Activated T-helper 1 cell treated with anti-CD3 and anti-CD28 coated beads, Interleukin-12 subunit alpha, Interleukin-12 subunit beta, Interleukin-2, Interleukin-4 antibody, amounts not matched to agents 30 ng/mL and 10 ng/mL and 1 ng/mL, durations not matched to agents 14 hours and 24 hours and 36 hours (primary cell): Measurements from ENCODE around the gene CASZ1. TPM values are rescaled to one million over a fixed set of nuclear protein-coding genes. Genes with fewer than 3 reads are reported as not detected.
A peak's percentile ranks its signal among the peaks of the same experiment; 100 is the strongest.

Experiments
- DNase-seq: peaks from one replicate; pipeline ENCODE4 v3.0.0; 2021; ENCODE audit warnings: low spot score
- H3K27ac Mint-ChIP-seq: one replicate; pipeline ENCODE4 v1.8.0; 2021; ENCODE audit warnings: mild to moderate bottlenecking, mixed read lengths
- H3K27me3 Mint-ChIP-seq: one replicate; pipeline ENCODE4 v1.8.0; 2022; ENCODE audit warnings: mild to moderate bottlenecking, moderate library complexity, mixed read lengths; ENCODE audit not compliant: insufficient read depth
- H3K36me3 Mint-ChIP-seq: one replicate; pipeline ENCODE4 v1.8.0; 2021; ENCODE audit warnings: low read depth, mixed read lengths
- H3K4me1 Mint-ChIP-seq: one replicate; pipeline ENCODE4 v1.8.0; 2021; ENCODE audit warnings: low read depth, mixed read lengths
- H3K4me3 Mint-ChIP-seq: one replicate; pipeline ENCODE4 v1.8.0; 2021; ENCODE audit warnings: mild to moderate bottlenecking, moderate library complexity, mixed read lengths
- H3K9me3 Mint-ChIP-seq: one replicate; pipeline ENCODE4 v1.8.0; 2021; ENCODE audit warnings: mixed read lengths
- intact Hi-C: fragments of 100-400 bp; cut with micrococcal nuclease; formaldehyde crosslinking; loops from one replicate; pipeline ENCODE4 v1.15.1; 2024
- total RNA-seq: library from RNA; stranded (reverse); gene quantifications from 2 replicates; pipeline ENCODE4 v1.2.3, GENCODE V29; 2022

The CASZ1 gene
- total RNA-seq, 1 donor from 2014 or later: 11.7 TPM

DNA sequence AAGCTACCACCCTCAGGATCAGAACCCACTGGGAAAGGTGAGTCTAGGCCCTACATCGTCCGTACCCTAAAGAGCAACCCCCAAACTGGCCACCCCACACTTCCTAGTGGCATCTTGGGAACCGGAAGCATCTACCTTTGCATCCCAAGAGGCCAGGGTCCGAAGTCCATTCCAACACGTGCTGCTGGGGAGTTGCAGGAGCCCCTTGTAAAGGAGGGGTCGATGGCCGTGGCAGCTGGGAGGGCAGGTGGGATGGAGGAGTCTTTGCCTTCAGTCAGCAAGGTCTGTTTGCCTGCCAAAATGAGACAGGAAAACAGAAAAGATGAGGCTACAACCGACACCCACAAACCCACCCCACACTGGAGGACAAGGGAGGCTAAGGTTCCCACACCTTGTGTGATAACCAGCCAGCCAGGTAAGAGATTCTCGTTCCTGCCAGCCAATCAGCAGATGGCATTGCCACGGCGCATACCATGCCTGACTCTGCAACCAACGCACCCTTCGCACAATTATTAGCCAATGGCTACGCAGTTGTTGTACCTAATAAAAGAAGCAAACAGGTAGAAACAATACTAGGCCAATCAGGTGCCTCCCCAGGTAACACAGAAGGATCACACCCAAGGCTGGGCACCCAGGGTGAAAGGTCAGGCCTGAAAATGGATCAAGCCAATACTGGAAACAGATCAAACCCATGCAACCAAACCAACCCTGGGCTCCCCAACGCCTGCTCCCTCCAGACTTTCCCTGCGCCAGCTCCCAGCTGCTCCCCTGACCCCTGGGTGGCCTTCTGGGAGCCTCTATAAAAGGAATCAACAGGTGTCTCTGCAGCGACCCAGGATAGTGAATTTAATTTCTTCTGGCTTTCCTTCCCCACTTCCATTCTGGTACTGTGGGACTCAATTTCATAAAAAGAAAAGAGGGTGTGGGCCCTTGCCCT lies 35.6 kb downstream of the CASZ1 start:
- H3K36me3 Mint-ChIP-seq: no peaks in the 10 kb centered on the region
- H3K27me3 Mint-ChIP-seq: peaks cover 5% of the 10 kb centered on the region
- no peaks in the 10 kb centered on the region for H3K9me3 Mint-ChIP-seq
- no peak overlapping the region for H3K4me3 Mint-ChIP-seq
- DNase-seq: no peak
- H3K27ac Mint-ChIP-seq: no peak overlapping the region
- intact Hi-C loops: no loop called here
- H3K4me1 Mint-ChIP-seq: no peaks in the 10 kb centered on the region

DNA sequence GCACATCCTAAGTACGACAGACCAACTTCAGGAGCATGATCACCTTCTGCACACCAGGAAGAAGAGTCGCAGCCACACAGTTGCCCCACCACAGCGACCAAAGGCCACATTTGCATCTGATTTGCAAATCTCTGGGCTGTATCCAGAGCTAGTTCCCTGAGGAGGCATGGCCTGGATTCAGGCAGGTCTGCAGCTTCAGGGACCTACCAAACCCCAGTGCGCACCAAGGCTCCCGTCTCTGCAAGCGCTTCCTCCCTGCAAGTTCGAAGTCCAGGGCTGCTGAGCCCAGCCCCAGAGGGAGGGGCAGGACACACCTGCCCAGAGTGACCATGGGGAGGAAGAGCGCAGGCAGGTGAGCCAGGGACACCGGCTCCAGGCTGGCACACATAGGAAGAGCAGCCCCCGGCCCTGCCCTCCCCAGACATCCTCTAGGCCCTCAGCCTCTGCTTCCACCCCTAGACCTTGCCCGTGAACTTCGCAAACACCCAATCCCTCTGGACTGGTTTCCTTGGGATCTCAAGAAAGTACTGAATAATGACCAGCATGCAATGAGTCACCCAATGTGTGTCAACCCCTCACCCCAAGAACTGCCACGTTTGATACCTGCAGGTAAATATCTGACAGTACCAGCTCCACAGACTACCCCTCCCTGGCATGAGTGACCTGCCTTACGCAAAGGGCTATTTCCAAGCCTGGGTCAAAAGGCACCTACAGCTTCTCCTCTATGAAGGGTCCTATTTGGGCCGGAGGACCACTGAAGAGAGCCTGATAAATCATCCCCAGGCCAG lies 36.8 kb downstream of the CASZ1 start:
- Mint-ChIP-seq H3K9me3 (no peaks in the 10 kb centered on the region), H3K36me3 (no peaks in the 10 kb centered on the region), H3K4me1 (no peaks in the 10 kb centered on the region), H3K27ac (no peak overlapping the region), H3K27me3 (peaks cover 5% of the 10 kb centered on the region), H3K4me3 (no peak overlapping the region)
- no peak for DNase-seq
- intact Hi-C loops: no loop called here

DNA sequence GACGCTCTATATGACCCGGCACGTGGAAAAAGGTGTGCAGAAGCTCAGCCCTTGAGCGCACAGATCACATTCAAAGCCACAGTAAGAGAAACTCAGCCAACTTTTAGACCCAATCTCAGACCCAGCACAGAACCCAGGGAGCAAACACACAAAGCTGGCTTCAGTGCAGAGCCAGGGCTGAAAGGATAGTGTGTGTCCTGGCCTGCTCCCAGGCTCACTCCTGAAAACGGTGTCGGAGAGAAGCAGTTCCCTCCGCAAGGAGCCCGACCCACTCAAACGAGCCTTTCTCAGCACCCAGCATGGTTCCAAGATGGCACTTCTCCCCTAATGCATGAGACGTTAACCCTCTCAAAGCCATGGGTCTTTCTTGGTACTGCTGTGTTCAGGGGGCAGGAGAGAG lies 39.6 kb downstream of the CASZ1 start:
- no peak overlapping the region for H3K4me3 Mint-ChIP-seq
- no peak overlapping the region for H3K27ac Mint-ChIP-seq
- peaks cover 5% of the 10 kb centered on the region for H3K27me3 Mint-ChIP-seq
- no peaks in the 10 kb centered on the region for H3K4me1 Mint-ChIP-seq
- no peak for DNase-seq
- no peaks in the 10 kb centered on the region for H3K9me3 Mint-ChIP-seq
- H3K36me3 Mint-ChIP-seq: no peaks in the 10 kb centered on the region
- intact Hi-C loops: no loop called here

DNA sequence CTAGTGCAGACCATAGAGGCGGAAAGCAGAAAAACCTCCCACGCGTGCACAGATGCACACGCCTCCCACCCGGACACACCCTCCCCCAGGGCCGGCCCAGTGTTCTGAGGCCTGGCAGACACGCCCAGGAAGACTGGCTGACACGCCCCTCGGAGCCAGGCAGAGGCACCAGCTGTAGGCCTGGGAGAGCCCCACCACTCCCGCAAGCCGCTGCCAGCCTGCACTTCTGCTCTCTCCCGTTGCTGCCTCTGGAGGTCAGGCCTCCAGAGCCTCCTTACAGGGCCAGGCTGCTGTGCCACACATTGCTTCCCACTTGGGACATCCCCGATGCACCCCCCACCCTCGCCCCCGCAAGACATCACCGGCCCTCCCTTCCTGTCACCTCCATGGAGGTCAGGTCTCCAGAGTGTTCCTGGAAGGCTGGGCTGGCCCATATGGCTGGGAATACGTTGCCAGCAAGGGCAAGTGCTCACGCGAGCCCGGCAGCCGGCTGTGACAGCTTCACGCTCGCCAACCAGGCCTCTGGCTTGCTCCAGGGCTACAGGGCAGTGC lies 40.4 kb downstream of the CASZ1 start:
- H3K27ac Mint-ChIP-seq: no peak overlapping the region
- intact Hi-C loops: no loop called here
- peaks cover 5% of the 10 kb centered on the region for H3K27me3 Mint-ChIP-seq
- H3K9me3 Mint-ChIP-seq: no peaks in the 10 kb centered on the region
- no peaks in the 10 kb centered on the region for H3K36me3 Mint-ChIP-seq
- DNase-seq: peak; percentile 27
- H3K4me1 Mint-ChIP-seq: no peaks in the 10 kb centered on the region
- H3K4me3 Mint-ChIP-seq: no peak overlapping the region

DNA sequence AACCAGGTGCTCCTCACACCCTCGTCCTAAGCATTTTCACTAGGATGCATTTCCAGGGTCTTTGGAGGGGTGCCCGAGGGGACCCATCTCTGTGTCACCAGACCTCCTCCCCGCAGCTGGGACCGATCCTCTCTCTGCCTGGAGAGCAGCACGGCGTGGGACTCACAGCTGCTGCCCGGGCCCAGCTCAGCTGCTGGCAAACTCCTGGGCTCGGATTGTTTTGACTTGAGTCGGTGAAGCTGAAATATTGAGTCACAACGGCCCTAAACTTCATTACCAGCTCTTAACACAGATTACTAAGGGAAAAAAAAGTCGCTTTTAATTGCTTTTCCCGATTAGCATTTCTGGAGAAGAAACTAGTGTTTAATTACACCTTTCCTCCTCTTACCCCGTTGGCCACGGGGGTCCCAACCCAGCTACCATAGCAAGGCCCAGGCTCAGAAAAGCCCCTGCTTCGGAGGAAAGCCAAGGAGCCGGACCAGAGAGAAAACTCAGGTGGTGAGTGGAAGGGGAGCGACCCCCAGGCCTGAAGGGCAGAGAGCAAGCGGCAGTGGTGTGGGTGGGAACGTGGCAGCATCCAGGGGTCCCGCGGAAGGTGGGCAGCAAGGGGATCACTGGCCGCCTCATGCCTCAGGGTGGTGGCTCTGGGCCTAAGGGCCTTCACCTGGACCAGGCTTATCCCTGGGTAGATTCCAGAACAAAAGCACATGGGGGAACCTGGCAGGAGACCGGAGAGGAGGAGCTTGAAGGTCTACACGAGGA lies 41.7 kb downstream of the CASZ1 start:
- H3K4me1 Mint-ChIP-seq: no peaks in the 10 kb centered on the region
- H3K27me3 Mint-ChIP-seq: peaks cover 5% of the 10 kb centered on the region
- no peak overlapping the region for H3K27ac Mint-ChIP-seq
- intact Hi-C loops: no loop called here
- H3K36me3 Mint-ChIP-seq: no peaks in the 10 kb centered on the region
- DNase-seq: no peak
- H3K4me3 Mint-ChIP-seq: no peak overlapping the region
- no peaks in the 10 kb centered on the region for H3K9me3 Mint-ChIP-seq

DNA sequence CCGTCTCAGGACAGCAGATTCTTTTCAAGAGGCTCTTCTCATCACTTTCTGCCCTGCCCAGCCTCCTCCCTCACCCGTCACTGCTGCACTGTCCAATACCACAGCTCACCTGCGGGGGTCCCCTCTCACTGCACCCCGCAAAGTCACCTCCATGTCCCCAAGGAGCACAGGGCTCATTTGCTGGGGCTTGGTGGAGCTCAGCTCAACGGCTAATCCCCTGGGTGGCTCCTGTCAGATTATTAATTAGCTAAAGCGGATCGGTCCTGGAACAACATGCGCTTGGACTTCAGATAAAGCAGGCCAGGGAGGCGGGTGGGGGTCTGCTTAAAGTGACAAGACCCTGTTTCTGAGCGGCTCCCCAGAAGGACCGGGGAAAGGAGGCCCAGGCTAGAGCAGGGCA lies 43.1 kb downstream of the CASZ1 start:
- Mint-ChIP-seq H3K4me3 (no peak overlapping the region), H3K4me1 (no peaks in the 10 kb centered on the region), H3K9me3 (no peaks in the 10 kb centered on the region), H3K27ac (no peak overlapping the region), H3K36me3 (no peaks in the 10 kb centered on the region), H3K27me3 (peaks cover 5% of the 10 kb centered on the region)
- intact Hi-C loops: no loop called here
- DNase-seq: no peak

DNA sequence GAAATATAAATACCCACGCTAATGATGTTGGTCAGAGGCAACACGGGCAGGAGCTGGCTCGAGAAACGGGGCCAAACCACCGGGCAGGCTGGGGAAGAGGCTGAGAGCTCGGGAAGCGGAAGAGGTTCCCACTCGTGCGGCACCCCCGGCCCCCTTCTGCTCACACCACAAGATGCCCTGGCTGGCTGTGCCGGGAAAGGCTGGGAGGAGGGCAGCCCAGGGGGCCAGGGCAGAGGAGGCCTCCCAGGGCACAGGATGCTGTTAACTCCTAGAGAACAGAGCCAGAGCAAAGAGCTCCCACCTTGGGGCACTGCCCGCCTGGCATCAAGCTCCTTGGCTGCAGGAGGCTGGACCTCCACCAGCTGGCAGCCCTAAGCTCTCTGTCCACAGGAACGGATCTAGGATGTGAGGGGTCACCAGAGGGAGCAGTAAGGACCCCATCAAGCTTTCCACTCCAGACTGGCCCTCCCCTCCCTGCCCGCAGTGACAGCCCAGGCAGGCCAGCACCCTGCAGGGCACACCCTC lies 44.8 kb downstream of the CASZ1 start:
- DNase-seq: no peak
- H3K4me3 Mint-ChIP-seq: no peak overlapping the region
- intact Hi-C loops: no loop called here
- H3K9me3 Mint-ChIP-seq: no peaks in the 10 kb centered on the region
- H3K36me3 Mint-ChIP-seq: no peaks in the 10 kb centered on the region
- peaks cover 1% of the 10 kb centered on the region for H3K27me3 Mint-ChIP-seq
- H3K4me1 Mint-ChIP-seq: no peaks in the 10 kb centered on the region
- no peak overlapping the region for H3K27ac Mint-ChIP-seq

DNA sequence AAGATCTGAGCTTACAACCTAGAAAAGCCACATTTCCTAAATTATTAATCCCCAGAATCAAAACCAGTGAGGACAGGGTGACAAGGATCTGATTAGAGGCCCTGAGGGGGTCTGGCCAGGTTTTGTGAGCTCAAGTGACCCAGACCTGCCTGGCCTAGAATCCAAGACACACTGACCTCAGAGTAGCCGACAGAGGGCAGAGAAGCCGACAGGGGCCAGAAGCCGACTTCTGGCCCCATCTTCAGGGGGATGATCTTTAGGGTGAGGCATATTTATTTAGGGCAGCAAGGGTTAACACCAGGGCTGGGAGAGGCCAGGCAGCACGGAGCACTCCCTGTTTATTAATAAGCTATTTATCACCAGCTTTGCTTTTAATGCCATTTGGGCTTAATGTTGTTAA lies 45.3 kb downstream of the CASZ1 start:
- H3K36me3 Mint-ChIP-seq: no peaks in the 10 kb centered on the region
- H3K4me3 Mint-ChIP-seq: no peak overlapping the region
- intact Hi-C loops: no loop called here

DNA sequence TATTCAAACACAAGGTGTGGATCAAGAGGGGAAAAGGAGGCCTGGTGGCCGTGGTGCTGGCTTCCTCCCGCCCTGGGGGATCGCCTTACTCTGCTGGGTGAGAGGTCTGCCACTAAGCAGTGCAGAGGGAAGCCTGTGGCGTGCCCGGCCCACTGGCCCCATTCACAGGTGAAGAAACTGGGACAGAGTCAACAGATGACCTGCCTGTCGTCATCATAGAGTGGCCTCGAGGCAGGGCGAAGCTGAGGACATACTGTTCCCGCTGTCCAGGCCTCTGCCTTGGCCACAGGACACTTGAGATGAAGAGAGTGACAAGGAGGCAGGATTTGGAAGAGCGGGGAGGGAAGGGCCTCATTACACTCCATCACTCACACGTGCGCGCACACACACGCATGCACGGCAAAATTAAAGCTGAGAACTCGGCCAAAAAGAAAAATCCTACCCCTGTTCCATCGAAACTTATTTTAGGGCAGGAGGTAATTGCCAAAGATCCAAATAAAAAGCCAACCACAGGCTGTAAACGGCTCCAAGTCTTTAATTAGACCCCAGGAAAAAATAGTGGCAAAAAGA lies 50.5 kb downstream of the CASZ1 start:
- intact Hi-C loops: no loop called here
- DNase-seq: no peak
- H3K27ac Mint-ChIP-seq: no peak overlapping the region
- no peaks in the 10 kb centered on the region for H3K9me3 Mint-ChIP-seq
- H3K4me3 Mint-ChIP-seq: no peak overlapping the region
- peaks cover 8% of the 10 kb centered on the region for H3K27me3 Mint-ChIP-seq
- no peaks in the 10 kb centered on the region for H3K4me1 Mint-ChIP-seq
- no peaks in the 10 kb centered on the region for H3K36me3 Mint-ChIP-seq

More for the DNA sequence above, 45.3 kb downstream of the CASZ1 start:
- Mint-ChIP-seq H3K9me3 (no peaks in the 10 kb centered on the region), H3K4me1 (no peaks in the 10 kb centered on the region), H3K27ac (no peak overlapping the region), H3K27me3 (no peaks in the 10 kb centered on the region)
- no peak for DNase-seq

DNA sequence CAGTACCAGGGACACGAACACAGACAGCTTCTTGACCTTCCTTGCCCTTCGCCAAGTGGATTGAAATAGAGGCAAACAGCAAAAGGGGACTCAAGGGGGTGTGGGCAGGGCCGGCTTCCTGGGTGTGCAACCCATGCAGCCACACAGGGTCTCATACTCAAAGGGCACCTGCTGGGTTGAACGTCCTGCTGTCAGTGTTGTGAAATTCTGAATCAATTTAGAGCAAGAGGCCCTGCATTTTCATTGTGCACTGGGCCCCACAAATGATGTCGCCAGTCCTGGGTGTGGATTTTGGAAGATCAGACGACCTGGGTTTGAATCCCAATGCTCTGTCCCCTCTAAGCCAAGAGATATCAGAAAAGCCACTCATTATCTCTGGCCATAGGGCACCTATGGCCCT lies 51.1 kb downstream of the CASZ1 start:
- intact Hi-C loops: no loop called here
- Mint-ChIP-seq H3K27me3 (peaks cover 8% of the 10 kb centered on the region), H3K27ac (no peak overlapping the region), H3K4me1 (no peaks in the 10 kb centered on the region), H3K36me3 (no peaks in the 10 kb centered on the region), H3K4me3 (no peak overlapping the region), H3K9me3 (no peaks in the 10 kb centered on the region)
- no peak for DNase-seq

DNA sequence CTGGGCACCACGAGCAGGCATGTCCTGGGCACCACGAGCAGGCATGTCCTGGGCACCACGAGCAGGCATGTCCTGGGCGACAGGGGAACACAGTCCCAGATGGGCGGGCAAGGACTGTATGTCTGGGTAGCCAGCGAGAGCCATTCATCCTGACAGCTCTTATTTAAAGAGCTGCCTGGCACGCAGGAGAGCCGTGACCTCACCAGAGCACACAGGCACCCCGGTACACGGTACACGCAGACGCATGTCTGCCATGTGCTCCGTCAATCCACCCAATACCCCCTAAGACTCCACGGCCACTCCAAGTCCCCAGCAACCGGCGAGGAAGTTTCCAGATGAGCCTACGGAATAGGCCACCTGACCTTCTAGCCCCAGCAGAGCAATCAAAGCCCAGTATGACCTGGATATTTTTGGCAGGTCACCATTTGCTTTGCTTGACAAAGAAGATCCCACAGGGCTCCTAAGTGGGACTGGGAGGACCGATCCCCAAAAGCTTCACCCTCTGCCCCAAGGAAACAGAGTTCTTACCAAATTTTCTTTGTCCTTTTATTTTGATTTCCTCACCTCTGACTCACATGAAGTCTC lies 51.7 kb downstream of the CASZ1 start:
- no peak overlapping the region for H3K4me3 Mint-ChIP-seq
- no peaks in the 10 kb centered on the region for H3K9me3 Mint-ChIP-seq

DNA sequence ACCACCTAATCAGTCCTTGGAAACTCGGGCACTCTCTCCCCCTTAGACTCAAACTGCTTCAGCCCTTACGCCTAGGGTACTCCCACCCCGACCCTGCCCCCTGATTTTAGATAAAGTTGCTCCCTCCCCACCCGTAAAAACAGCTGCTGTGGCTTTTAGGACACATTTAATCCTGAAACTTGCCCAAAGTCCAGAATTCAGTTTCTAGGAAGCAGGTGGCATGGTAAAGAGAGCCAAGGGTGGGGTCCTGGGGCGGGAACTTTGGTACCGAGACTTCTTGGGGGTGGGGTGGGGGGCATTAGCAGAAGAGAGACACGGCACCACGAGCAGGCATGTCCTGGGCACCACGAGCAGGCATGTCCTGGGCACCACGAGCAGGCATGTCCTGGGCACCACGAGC lies 52.4 kb downstream of the CASZ1 start:
- intact Hi-C loops: no loop called here
- Mint-ChIP-seq H3K36me3 (no peaks in the 10 kb centered on the region), H3K4me3 (no peak overlapping the region), H3K27me3 (peaks cover 8% of the 10 kb centered on the region), H3K4me1 (no peaks in the 10 kb centered on the region), H3K27ac (no peak overlapping the region), H3K9me3 (no peaks in the 10 kb centered on the region)
- DNase-seq: no peak

More for the DNA sequence above, 51.7 kb downstream of the CASZ1 start:
- Mint-ChIP-seq H3K4me1 (no peaks in the 10 kb centered on the region), H3K27ac (no peak overlapping the region), H3K36me3 (no peaks in the 10 kb centered on the region), H3K27me3 (peaks cover 8% of the 10 kb centered on the region)
- no peak for DNase-seq
- intact Hi-C loops: no loop called here
